Tibial nerve (tissue), 4 donors: Measurements from ENCODE around the gene GRIK4. TPM values are rescaled to one million over a fixed set of nuclear protein-coding genes. Genes with fewer than 3 reads are reported as not detected.

ENCODE experiments used
- DNase-seq, 2 donors: peaks; one replicate each; pipeline ENCODE4 v3.0.0-alpha.2; 2019; ENCODE audit warnings: low spot score in 2 of 2
- H3K27ac ChIP-seq, 4 donors: fragments of 200-600 bp; sonication (generic) in 3 of 4; one replicate each; pipeline ENCODE4 v1.5.1; 2017 to 2019; ENCODE audit warnings: mild to moderate bottlenecking in 1 of 4
- H3K27me3 ChIP-seq, 2 donors: fragments of 200-600 bp; sonication (generic) in 1 of 2; one replicate each; pipeline versions ENCODE4 v1.5.1 to v1.6.0; 2017 to 2019
- H3K36me3 ChIP-seq, 3 donors: fragments of 200-600 bp; sonication (generic); one replicate each; pipeline ENCODE4 v1.5.1; 2018 to 2019
- H3K4me1 ChIP-seq, 4 donors: fragments of 200-600 bp; sonication (generic) in 3 of 4; one replicate each; pipeline ENCODE4 v1.5.1; 2017 to 2019
- H3K4me3 ChIP-seq, 4 donors: fragments of 200-600 bp; sonication (generic) in 3 of 4; one replicate each; pipeline ENCODE4 v1.5.1; 2017 to 2019; ENCODE audit warnings: mild to moderate bottlenecking in 1 of 4, moderate library complexity in 1 of 4
- H3K9me3 ChIP-seq, 4 donors: fragments of 200-600 bp; sonication (generic) in 3 of 4; one replicate each; pipeline ENCODE4 v1.5.1; 2017 to 2019
- CTCF ChIP-seq, 5 experiments: fragments of 200-600 bp in 3 of 5; fragments of 450-650 bp in 2 of 5; sonication (generic) in 3 of 5; IDR thresholded peaks; one replicate each; pipeline ENCODE4 v1.5.1; 2016 to 2019; ENCODE audit warnings: antibody characterized with exemption in 5 of 5, mild to moderate bottlenecking in 3 of 5, moderate library complexity in 2 of 5
- EP300 ChIP-seq, 2 donors: sonication (generic); formaldehyde crosslinking; IDR thresholded peaks; one replicate each; pipeline ENCODE4 v1.6.1; 2017; ENCODE audit warnings: antibody characterized with exemption in 2 of 2, mild to moderate bottlenecking in 1 of 2
- POLR2A ChIP-seq, 2 donors: fragments of 450-650 bp; IDR thresholded peaks; one replicate each; pipeline ENCODE4 v1.6.1; 2017; ENCODE audit warnings: antibody characterized with exemption in 2 of 2, mild to moderate bottlenecking in 2 of 2, moderate library complexity in 2 of 2
- WGBS, 2 donors: methylation state at CpG; one replicate each; pipeline ENCODE4 v1.1.5; 2018; 5-methylcytosine and 5-hydroxymethylcytosine counted together
- total RNA-seq, 4 donors: library from RNA; depleted of rRNA; stranded (reverse); fragments of >200 nt; gene quantifications; one replicate each; pipeline ENCODE4 v1.1.0, GENCODE V29; 2016

GRIK4 gene, protein sequence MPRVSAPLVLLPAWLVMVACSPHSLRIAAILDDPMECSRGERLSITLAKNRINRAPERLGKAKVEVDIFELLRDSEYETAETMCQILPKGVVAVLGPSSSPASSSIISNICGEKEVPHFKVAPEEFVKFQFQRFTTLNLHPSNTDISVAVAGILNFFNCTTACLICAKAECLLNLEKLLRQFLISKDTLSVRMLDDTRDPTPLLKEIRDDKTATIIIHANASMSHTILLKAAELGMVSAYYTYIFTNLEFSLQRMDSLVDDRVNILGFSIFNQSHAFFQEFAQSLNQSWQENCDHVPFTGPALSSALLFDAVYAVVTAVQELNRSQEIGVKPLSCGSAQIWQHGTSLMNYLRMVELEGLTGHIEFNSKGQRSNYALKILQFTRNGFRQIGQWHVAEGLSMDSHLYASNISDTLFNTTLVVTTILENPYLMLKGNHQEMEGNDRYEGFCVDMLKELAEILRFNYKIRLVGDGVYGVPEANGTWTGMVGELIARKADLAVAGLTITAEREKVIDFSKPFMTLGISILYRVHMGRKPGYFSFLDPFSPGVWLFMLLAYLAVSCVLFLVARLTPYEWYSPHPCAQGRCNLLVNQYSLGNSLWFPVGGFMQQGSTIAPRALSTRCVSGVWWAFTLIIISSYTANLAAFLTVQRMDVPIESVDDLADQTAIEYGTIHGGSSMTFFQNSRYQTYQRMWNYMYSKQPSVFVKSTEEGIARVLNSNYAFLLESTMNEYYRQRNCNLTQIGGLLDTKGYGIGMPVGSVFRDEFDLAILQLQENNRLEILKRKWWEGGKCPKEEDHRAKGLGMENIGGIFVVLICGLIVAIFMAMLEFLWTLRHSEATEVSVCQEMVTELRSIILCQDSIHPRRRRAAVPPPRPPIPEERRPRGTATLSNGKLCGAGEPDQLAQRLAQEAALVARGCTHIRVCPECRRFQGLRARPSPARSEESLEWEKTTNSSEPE
- total RNA-seq = under 1 TPM in 2 of 4 donors, not detected in 2; 0.22 to 0.98 TPM

DNA sequence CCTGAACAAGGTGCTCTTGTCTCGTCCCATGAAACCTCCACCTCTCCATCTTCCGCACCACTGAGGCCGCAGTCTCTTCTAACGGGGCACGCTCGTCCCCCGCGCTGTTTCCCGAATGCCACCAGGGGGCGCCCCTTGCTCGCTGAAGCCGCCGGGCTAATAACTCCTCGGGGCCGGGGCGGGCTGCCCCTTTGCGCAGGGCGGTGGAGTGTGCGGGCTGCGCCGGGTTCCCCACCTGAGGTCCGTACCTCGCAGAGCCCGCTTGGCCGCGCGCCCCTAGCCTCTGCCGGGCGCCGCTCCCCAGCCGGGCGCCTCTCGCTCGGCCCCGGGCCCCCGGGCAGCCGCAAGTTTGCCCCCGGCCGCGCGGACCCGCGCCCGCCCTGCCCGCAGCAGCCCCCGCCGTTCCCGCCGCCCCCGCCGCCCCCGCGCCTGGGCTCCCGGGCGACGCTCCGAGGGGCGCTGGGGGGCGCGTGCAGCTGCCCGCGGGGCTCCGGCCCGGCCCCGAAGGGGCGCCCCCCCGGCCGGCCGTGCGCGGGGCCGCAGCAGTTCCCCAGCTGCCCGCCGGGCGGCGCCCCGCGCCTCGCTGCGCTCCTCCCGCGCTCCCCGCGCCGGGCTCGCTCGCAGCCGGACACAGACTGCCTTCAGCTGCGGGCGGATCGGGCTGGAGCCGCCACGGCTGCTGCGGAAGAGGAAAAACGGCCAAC is at the start of gene GRIK4:
GRIK4 (plus strand) TSS at position 633 of the 704 bp plus-strand sequence. CDS start 148,571 bp downstream, outside the sequence.
- TF ChIP-seq CTCF (IDR thresholded peaks at IDR 0.05) (peak; percentile 68 to 97 (median 94)), EP300 (IDR thresholded peaks at IDR 0.05) (no peak), POLR2A (IDR thresholded peaks at IDR 0.05) (no peak)
- Histone ChIP-seq H3K27ac (no peak within 1 kb of the TSS), H3K36me3 (no peaks in the 10 kb centered on the region), H3K27me3 (peaks cover 0 to 44% of the 10 kb centered on the region in 2 donors), H3K4me1 (peaks cover 0 to 10% (median 0%) of the 10 kb centered on the region in 4 donors), H3K9me3 (no peaks in the 10 kb centered on the region), H3K4me3 (peak within 1 kb of the TSS in 3 of 4 donors; percentile 24 to 58 (median 37))
- peak; percentile 70 to 77 for DNase-seq
- WGBS, 2 donors = 0 to 1% methylated on average over 22 to 25 of the region's 95 CpGs

DNA sequence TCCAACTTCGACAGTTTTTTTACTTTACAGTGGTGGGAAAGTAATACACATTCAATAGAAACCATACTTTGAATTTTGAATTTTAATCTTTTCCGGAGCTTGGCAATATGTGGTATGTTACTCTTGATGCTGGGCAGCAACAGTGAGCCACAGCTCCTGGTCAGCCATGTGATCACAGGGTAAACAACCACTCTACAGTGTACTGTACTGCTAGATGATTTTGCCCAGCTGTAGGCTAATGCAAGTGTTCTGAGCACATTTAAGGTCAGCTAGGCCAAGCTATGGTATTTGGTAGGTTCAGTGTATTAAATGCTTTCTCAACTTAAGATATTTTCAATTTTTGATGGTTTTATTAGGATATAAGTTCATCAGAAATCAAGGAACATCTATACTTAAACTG is 48.7 kb upstream of the GRIK4 start:
- H3K4me1 ChIP-seq = no peaks in the 10 kb centered on the region
- no peaks in the 10 kb centered on the region for H3K27me3 ChIP-seq
- DNase-seq = no peak
- H3K36me3 ChIP-seq = peaks cover 0 to 98% (median 4%) of the 10 kb centered on the region in 3 donors
- no peak overlapping the region for H3K4me3 ChIP-seq
- no peaks in the 10 kb centered on the region for H3K9me3 ChIP-seq
- 92 to 95% methylated on average over 2 of the region's 2 CpGs for WGBS, 2 donors
- no peak overlapping the region for H3K27ac ChIP-seq
- no peak for TF ChIP-seq POLR2A (IDR thresholded peaks at IDR 0.05)
- TF ChIP-seq EP300 (IDR thresholded peaks at IDR 0.05) = no peak
- TF ChIP-seq CTCF (IDR thresholded peaks at IDR 0.05) = no peak

GRCh38 chr11:120465921-120466534 is 45.5 kb upstream of the GRIK4 start:
- H3K36me3 ChIP-seq = peaks cover 3 to 98% (median 9%) of the 10 kb centered on the region in 3 donors
- WGBS, 2 donors = 95 to 96% methylated on average over 6 of the region's 6 CpGs
- TF ChIP-seq POLR2A (IDR thresholded peaks at IDR 0.05) = no peak

DNA sequence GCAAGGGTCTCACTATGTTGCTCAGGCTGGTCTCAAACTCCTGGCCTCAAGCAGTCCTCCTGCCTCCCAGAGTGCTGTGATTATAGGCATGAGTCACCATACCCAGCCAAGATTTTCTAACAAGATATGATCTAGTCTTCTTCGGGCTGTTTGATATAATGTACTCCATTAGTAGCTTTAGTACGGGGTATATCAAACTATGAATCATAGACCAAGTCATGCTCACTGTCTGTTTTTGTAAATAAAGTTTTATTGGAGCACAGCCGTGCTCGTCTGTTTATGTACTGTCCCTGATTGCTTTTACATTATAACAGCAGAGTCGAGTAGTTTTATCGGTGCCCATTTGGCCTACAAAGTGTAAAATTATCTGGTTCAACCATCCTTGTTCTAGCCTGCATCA is 43.9 kb upstream of the GRIK4 start:
- Histone ChIP-seq H3K4me3 (no peak overlapping the region), H3K36me3 (peaks cover 3 to 98% (median 9%) of the 10 kb centered on the region in 3 donors)

More at GRCh38 chr11:120465921-120466534, 45.5 kb upstream of the GRIK4 start:
- H3K27me3 ChIP-seq = no peaks in the 10 kb centered on the region
- H3K4me3 ChIP-seq = no peak overlapping the region
- no peak overlapping the region for H3K27ac ChIP-seq
- no peaks in the 10 kb centered on the region for H3K4me1 ChIP-seq
- no peaks in the 10 kb centered on the region for H3K9me3 ChIP-seq
- DNase-seq = no peak

More for the DNA sequence above, 43.9 kb upstream of the GRIK4 start:
- no peak for DNase-seq
- H3K27me3 ChIP-seq = no peaks in the 10 kb centered on the region
- no peak overlapping the region for H3K27ac ChIP-seq
- H3K4me1 ChIP-seq = no peaks in the 10 kb centered on the region
- H3K9me3 ChIP-seq = no peaks in the 10 kb centered on the region
- no peak for TF ChIP-seq CTCF (IDR thresholded peaks at IDR 0.05)
- TF ChIP-seq POLR2A (IDR thresholded peaks at IDR 0.05) = no peak
- no peak for TF ChIP-seq EP300 (IDR thresholded peaks at IDR 0.05)
- WGBS, 2 donors = 93 to 97% methylated on average over 6 of the region's 6 CpGs
